ENCODE measurements around the gene RSPH10B. TPM values are rescaled to one million over a fixed set of nuclear protein-coding genes. Genes with fewer than 3 reads are reported as not detected.
A peak's percentile ranks its signal among the peaks of the same experiment; 100 is the strongest.
"Not testable (repeated sequence)": the region's sequence is repeated elsewhere in the genome, so short reads cannot be mapped to it uniquely, and the experiment has no call there.

RSPH10B gene
- total RNA-seq, 3 donors from 2014 or later = 0.13 to 0.68 (median 0.18) TPM

- not testable (repeated sequence) for H3K27me3 Mint-ChIP-seq (ENCODE audit: low read depth); H3K9me3 Mint-ChIP-seq; DNase-seq; H3K4me1 Mint-ChIP-seq (ENCODE audit: low read depth); H3K36me3 Mint-ChIP-seq (ENCODE audit: insufficient read depth); H3K4me3 Mint-ChIP-seq; ATAC-seq
Measured at GRCh38 chr7:5973580-5973979, 3.1 kb upstream of the RSPH10B start.

- DNase-seq; H3K4me1 Mint-ChIP-seq (ENCODE audit: low read depth); H3K27me3 Mint-ChIP-seq (ENCODE audit: low read depth); H3K4me3 Mint-ChIP-seq; ATAC-seq; H3K9me3 Mint-ChIP-seq; H3K36me3 Mint-ChIP-seq (ENCODE audit: insufficient read depth): not testable (repeated sequence)
Measured at GRCh38 chr7:5963810-5964209, 6.7 kb downstream of the RSPH10B start.

GRCh38 chr7:5963205-5963604, 7.3 kb downstream of the RSPH10B start:
- H3K27me3 Mint-ChIP-seq (ENCODE audit: low read depth); DNase-seq; H3K4me1 Mint-ChIP-seq (ENCODE audit: low read depth); ATAC-seq; H3K36me3 Mint-ChIP-seq (ENCODE audit: insufficient read depth); H3K9me3 Mint-ChIP-seq; H3K4me3 Mint-ChIP-seq: not testable (repeated sequence)

- H3K27me3 Mint-ChIP-seq (ENCODE audit: low read depth); DNase-seq; H3K9me3 Mint-ChIP-seq; H3K36me3 Mint-ChIP-seq (ENCODE audit: insufficient read depth); ATAC-seq; H3K4me1 Mint-ChIP-seq (ENCODE audit: low read depth); H3K4me3 Mint-ChIP-seq: not testable (repeated sequence)
Measured at GRCh38 chr7:5934945-5935450, 35.5 kb downstream of the RSPH10B start.

GRCh38 chr7:5931905-5932644, 38.4 kb downstream of the RSPH10B start:
- not testable (repeated sequence) for H3K4me1 Mint-ChIP-seq (ENCODE audit: low read depth); H3K9me3 Mint-ChIP-seq; H3K4me3 Mint-ChIP-seq; ATAC-seq; DNase-seq; H3K36me3 Mint-ChIP-seq (ENCODE audit: insufficient read depth); H3K27me3 Mint-ChIP-seq (ENCODE audit: low read depth)

- H3K9me3 Mint-ChIP-seq; H3K4me1 Mint-ChIP-seq (ENCODE audit: low read depth); H3K36me3 Mint-ChIP-seq (ENCODE audit: insufficient read depth); H3K4me3 Mint-ChIP-seq; H3K27me3 Mint-ChIP-seq (ENCODE audit: low read depth); ATAC-seq: not testable (repeated sequence)
- DNase-seq = peak; percentile 4
Measured at GRCh38 chr7:5931250-5931649, 39.2 kb downstream of the RSPH10B start.

- H3K9me3 Mint-ChIP-seq; DNase-seq; H3K4me3 Mint-ChIP-seq; H3K27me3 Mint-ChIP-seq (ENCODE audit: low read depth); H3K4me1 Mint-ChIP-seq (ENCODE audit: low read depth); ATAC-seq; H3K36me3 Mint-ChIP-seq (ENCODE audit: insufficient read depth): not testable (repeated sequence)
Measured at GRCh38 chr7:5930290-5930689, 40.2 kb downstream of the RSPH10B start.

- not testable (repeated sequence) for H3K36me3 Mint-ChIP-seq (ENCODE audit: insufficient read depth); ATAC-seq; H3K4me3 Mint-ChIP-seq; H3K9me3 Mint-ChIP-seq; H3K27me3 Mint-ChIP-seq (ENCODE audit: low read depth); H3K4me1 Mint-ChIP-seq (ENCODE audit: low read depth); DNase-seq
Measured at GRCh38 chr7:5926263-5926870, 44.1 kb downstream of the RSPH10B start.

GRCh38 chr7:5924630-5925029, 45.9 kb downstream of the RSPH10B start:
- H3K36me3 Mint-ChIP-seq (ENCODE audit: insufficient read depth); H3K4me1 Mint-ChIP-seq (ENCODE audit: low read depth); DNase-seq; H3K9me3 Mint-ChIP-seq; H3K4me3 Mint-ChIP-seq; H3K27me3 Mint-ChIP-seq (ENCODE audit: low read depth): not testable (repeated sequence)
- ATAC-seq = peak in 1 of 2 donors; percentile 70

GRCh38 chr7:5924180-5924579, 46.3 kb downstream of the RSPH10B start:
- H3K4me1 Mint-ChIP-seq (ENCODE audit: low read depth); H3K27me3 Mint-ChIP-seq (ENCODE audit: low read depth); H3K9me3 Mint-ChIP-seq; DNase-seq; H3K36me3 Mint-ChIP-seq (ENCODE audit: insufficient read depth); H3K4me3 Mint-ChIP-seq: not testable (repeated sequence)
- ATAC-seq = peak in 1 of 2 donors; percentile 73

- not testable (repeated sequence) for H3K9me3 Mint-ChIP-seq; H3K4me1 Mint-ChIP-seq (ENCODE audit: low read depth); ATAC-seq; H3K36me3 Mint-ChIP-seq (ENCODE audit: insufficient read depth); H3K4me3 Mint-ChIP-seq; DNase-seq; H3K27me3 Mint-ChIP-seq (ENCODE audit: low read depth)
Measured at GRCh38 chr7:5916529-5916928, 54.0 kb downstream of the RSPH10B start.

GRCh38 chr7:5908835-5909234, 61.7 kb downstream of the RSPH10B start:
- not testable (repeated sequence) for H3K27me3 Mint-ChIP-seq (ENCODE audit: low read depth); ATAC-seq; H3K4me3 Mint-ChIP-seq; H3K36me3 Mint-ChIP-seq (ENCODE audit: insufficient read depth); DNase-seq; H3K4me1 Mint-ChIP-seq (ENCODE audit: low read depth); H3K9me3 Mint-ChIP-seq

- not testable (repeated sequence) for ATAC-seq; H3K27me3 Mint-ChIP-seq (ENCODE audit: low read depth); H3K36me3 Mint-ChIP-seq (ENCODE audit: insufficient read depth); H3K4me1 Mint-ChIP-seq (ENCODE audit: low read depth); DNase-seq; H3K9me3 Mint-ChIP-seq; H3K4me3 Mint-ChIP-seq
Measured at GRCh38 chr7:5904726-5905125, 65.8 kb downstream of the RSPH10B start.

- H3K36me3 Mint-ChIP-seq (ENCODE audit: insufficient read depth); ATAC-seq: not testable (repeated sequence)
Measured at GRCh38 chr7:5903002-5903401, 67.5 kb downstream of the RSPH10B start.

More at GRCh38 chr7:5903002-5903401, 67.5 kb downstream of the RSPH10B start:
- DNase-seq; H3K4me1 Mint-ChIP-seq (ENCODE audit: low read depth); H3K27me3 Mint-ChIP-seq (ENCODE audit: low read depth); H3K4me3 Mint-ChIP-seq; H3K9me3 Mint-ChIP-seq: not testable (repeated sequence)
